ENCODE measurements around the gene TAF1B. TPM values are rescaled to one million over a fixed set of nuclear protein-coding genes. Genes with fewer than 3 reads are reported as not detected.

Gene TAF1B
- total RNA-seq, 2 donors from 2014 or later: 14.8 to 16.0 TPM

GRCh38 chr2:9895669-9896590 lies 52.7 kb downstream of the TAF1B start:
- Histone ChIP-seq H3K36me3 (no peaks in the 10 kb centered on the region), H3K27ac (peak overlapping the region; percentile 71 to 76), H3K4me3 (no peak overlapping the region), H3K4me1 (replicated peaks) (peaks cover 11% of the 10 kb centered on the region), H3K27me3 (replicated peaks; ENCODE audit: insufficient read depth) (no peaks in the 10 kb centered on the region), H3K9me3 (no peaks in the 10 kb centered on the region)
- TF ChIP-seq POLR2AphosphoS5 (IDR thresholded peaks at IDR 0.05): peak; percentile 77
- no peak for TF ChIP-seq POLR2A (IDR thresholded peaks at IDR 0.05)
- 34% methylated on average over 7 of the region's 7 CpGs for whole genome bisulfite sequencing
- intact Hi-C loops (cut with DNase I): no loop called here
- peak; percentile 74 for DNase-seq (ENCODE audit: low spot score)

GRCh38 chr2:9897331-9897737 lies 54.1 kb downstream of the TAF1B start:
- Histone ChIP-seq H3K4me1 (replicated peaks) (peaks cover 11% of the 10 kb centered on the region), H3K36me3 (no peaks in the 10 kb centered on the region), H3K4me3 (no peak overlapping the region), H3K9me3 (no peaks in the 10 kb centered on the region), H3K27ac (peak overlapping the region; percentile 71 to 76), H3K27me3 (replicated peaks; ENCODE audit: insufficient read depth) (no peaks in the 10 kb centered on the region)
- intact Hi-C loops (cut with DNase I): no loop called here
- TF ChIP-seq POLR2A (IDR thresholded peaks at IDR 0.05) (no peak), CTCF (IDR thresholded peaks at IDR 0.05) (no peak), POLR2AphosphoS5 (IDR thresholded peaks at IDR 0.05) (peak; percentile 71)
- DNase-seq (ENCODE audit: low spot score): peak; percentile 81
- WGBS: 8% methylated on average over 3 of the region's 3 CpGs

- Histone ChIP-seq H3K4me1 (replicated peaks) (peaks cover 11% of the 10 kb centered on the region), H3K27me3 (replicated peaks; ENCODE audit: insufficient read depth) (no peaks in the 10 kb centered on the region), H3K36me3 (no peaks in the 10 kb centered on the region), H3K9me3 (no peaks in the 10 kb centered on the region), H3K27ac (peak overlapping the region; percentile 71 to 76), H3K4me3 (no peak overlapping the region)
- TF ChIP-seq POLR2A (IDR thresholded peaks at IDR 0.05) (no peak), POLR2AphosphoS5 (IDR thresholded peaks at IDR 0.05) (no peak), CTCF (IDR thresholded peaks at IDR 0.05) (no peak)
- intact Hi-C loops (cut with DNase I): no loop called here
- DNase-seq (ENCODE audit: low spot score): no peak
- WGBS: 30% methylated on average over 2 of the region's 2 CpGs
Observed at GRCh38 chr2:9897846-9898245, 54.6 kb downstream of the TAF1B start.

- no peaks in the 10 kb centered on the region for H3K27me3 ChIP-seq (replicated peaks; ENCODE audit: insufficient read depth)
- 48% methylated on average over 1 of the region's 1 CpG for WGBS
- no peaks in the 10 kb centered on the region for H3K36me3 ChIP-seq
- H3K4me1 ChIP-seq (replicated peaks): no peaks in the 10 kb centered on the region
- no peak for DNase-seq (ENCODE audit: low spot score)
- H3K27ac ChIP-seq: no peak overlapping the region
- intact Hi-C loops (cut with DNase I): no loop called here
- TF ChIP-seq POLR2AphosphoS5 (IDR thresholded peaks at IDR 0.05): no peak
- no peak for TF ChIP-seq CTCF (IDR thresholded peaks at IDR 0.05)
- TF ChIP-seq POLR2A (IDR thresholded peaks at IDR 0.05): no peak
- no peak overlapping the region for H3K4me3 ChIP-seq
- no peaks in the 10 kb centered on the region for H3K9me3 ChIP-seq
Observed at GRCh38 chr2:9905413-9905812, 62.1 kb downstream of the TAF1B start.

- no peak for DNase-seq (ENCODE audit: low spot score)
- Histone ChIP-seq H3K4me1 (replicated peaks) (no peaks in the 10 kb centered on the region), H3K9me3 (no peaks in the 10 kb centered on the region), H3K36me3 (no peaks in the 10 kb centered on the region), H3K4me3 (no peak overlapping the region), H3K27me3 (replicated peaks; ENCODE audit: insufficient read depth) (no peaks in the 10 kb centered on the region), H3K27ac (no peak overlapping the region)
- TF ChIP-seq POLR2A (IDR thresholded peaks at IDR 0.05) (no peak), POLR2AphosphoS5 (IDR thresholded peaks at IDR 0.05) (no peak), CTCF (IDR thresholded peaks at IDR 0.05) (no peak)
- WGBS: 91% methylated on average over 7 of the region's 7 CpGs
- intact Hi-C loops (cut with DNase I): no loop called here
Observed at GRCh38 chr2:9907402-9907801, 64.1 kb downstream of the TAF1B start.

Measured in prostate gland (tissue), 2 donors.